Mammary epithelial cell (primary cell): ENCODE measurements around the gene PRR36.

ENCODE experiments used
- CTCF ChIP-seq, 2 donors: IDR thresholded peaks in 1 of 2; conservative IDR thresholded peaks in 1 of 2; 2 replicates each; pipeline ENCODE4 v1.5.1; 2011 to 2012; ENCODE audit warnings: inconsistent platforms in 2 of 2, low read length in 2 of 2, mild to moderate bottlenecking in 2 of 2, control low read depth in 1 of 2, low read depth in 1 of 2; ENCODE audit not compliant: insufficient read depth in 1 of 2; ENCODE audit errors: extremely low read depth in 1 of 2
- EZH2 ChIP-seq: IDR thresholded peaks from 2 replicates; pipeline ENCODE4 v1.6.1; 2012; ENCODE audit warnings: low read length, inconsistent platforms, borderline replicate concordance

- TF ChIP-seq CTCF (conservative IDR thresholded peaks at IDR 0.05 in 1 of 2, IDR thresholded peaks at IDR 0.05 in 1 of 2; ENCODE audit: extremely low read depth in 1 of 2, insufficient read depth in 1 of 2, low read depth in 1 of 2, low read length in 2 of 2) (no peak), EZH2 (no peak)
Observed at GRCh38 chr19:7855426-7856108, 18.6 kb downstream of the PRR36 start.
